Adrenal gland (tissue), 5 donors: ENCODE measurements around the gene USP2.

Source experiments
- CTCF ChIP-seq, 6 experiments: fragments of 450-650 bp in 4 of 6; fragments of 200-600 bp in 2 of 6; sonication (generic) in 1 of 6; IDR thresholded peaks; 1 replicate in 5 of 6; 2 replicates in 1 of 6; pipeline versions ENCODE4 v1.5.1 to v1.8.0; 2016 to 2021; ENCODE audit warnings: antibody characterized with exemption in 6 of 6, mild to moderate bottlenecking in 2 of 6, moderate library complexity in 1 of 6
- POLR2A ChIP-seq, 2 donors: fragments of 450-650 bp; IDR thresholded peaks; one replicate each; pipeline ENCODE4 v1.6.1; 2017; ENCODE audit warnings: antibody characterized with exemption in 2 of 2, mild to moderate bottlenecking in 2 of 2, moderate library complexity in 1 of 2
- donor health status: DM: no; HTN: no; CAD: no.

GRCh38 chr11:119316016-119316728, 65.3 kb downstream of the USP2 start:
- TF ChIP-seq CTCF (IDR thresholded peaks at IDR 0.05) (no peak), POLR2A (IDR thresholded peaks at IDR 0.05) (no peak)
